Astrocyte of the spinal cord (primary cell): ENCODE measurements around the gene PLEKHN1.

ENCODE experiments used
- DNase-seq: peaks from one replicate; pipeline ENCODE4 v3.0.0; 2011; ENCODE audit warnings: low read depth, low spot score
- H3K4me3 ChIP-seq: 2 replicates; pipeline ENCODE4 v1.5.1; 2011; ENCODE audit warnings: low read depth, mild to moderate bottlenecking, low read length, moderate library complexity
- CTCF ChIP-seq: IDR thresholded peaks from 2 replicates; pipeline ENCODE4 v1.5.1; 2012; ENCODE audit warnings: low read depth, mild to moderate bottlenecking, low read length, inconsistent platforms
- in situ Hi-C: cut with HindIII; loops from 2 replicates; pipeline ENCODE4 v1.10.0; 2017; ENCODE audit warnings: low sequenced_read_pairs

Gene PLEKHN1

GRCh38 chr1:920010-920409 is 46.3 kb upstream of the PLEKHN1 start:
- H3K4me3 ChIP-seq: no peak overlapping the region
- no peak for DNase-seq
- no peak for TF ChIP-seq CTCF
- in situ Hi-C loops: no loop called here

DNA sequence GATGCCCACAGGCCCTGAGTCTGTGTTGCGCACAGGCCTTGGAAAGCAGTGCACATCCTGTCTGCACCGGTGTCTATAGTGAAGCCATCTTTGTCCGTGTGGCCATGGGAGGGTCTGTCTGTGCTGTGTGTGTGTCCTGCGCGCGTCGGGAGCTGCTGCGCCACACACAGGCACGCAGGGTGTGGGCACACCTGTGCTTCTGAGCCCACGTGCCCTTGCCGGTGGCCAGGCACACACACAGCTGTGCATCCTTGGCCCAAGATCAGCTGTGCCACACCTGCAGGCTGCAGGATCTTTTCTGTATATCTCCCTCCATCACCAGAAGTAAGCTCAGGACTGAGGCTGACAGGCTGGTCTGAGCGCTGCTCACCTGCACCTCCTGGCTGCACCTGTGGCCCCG is 45.8 kb upstream of the PLEKHN1 start:
- DNase-seq: no peak
- no peak for TF ChIP-seq CTCF
- no peak overlapping the region for H3K4me3 ChIP-seq
- in situ Hi-C loops: no loop called here

DNA sequence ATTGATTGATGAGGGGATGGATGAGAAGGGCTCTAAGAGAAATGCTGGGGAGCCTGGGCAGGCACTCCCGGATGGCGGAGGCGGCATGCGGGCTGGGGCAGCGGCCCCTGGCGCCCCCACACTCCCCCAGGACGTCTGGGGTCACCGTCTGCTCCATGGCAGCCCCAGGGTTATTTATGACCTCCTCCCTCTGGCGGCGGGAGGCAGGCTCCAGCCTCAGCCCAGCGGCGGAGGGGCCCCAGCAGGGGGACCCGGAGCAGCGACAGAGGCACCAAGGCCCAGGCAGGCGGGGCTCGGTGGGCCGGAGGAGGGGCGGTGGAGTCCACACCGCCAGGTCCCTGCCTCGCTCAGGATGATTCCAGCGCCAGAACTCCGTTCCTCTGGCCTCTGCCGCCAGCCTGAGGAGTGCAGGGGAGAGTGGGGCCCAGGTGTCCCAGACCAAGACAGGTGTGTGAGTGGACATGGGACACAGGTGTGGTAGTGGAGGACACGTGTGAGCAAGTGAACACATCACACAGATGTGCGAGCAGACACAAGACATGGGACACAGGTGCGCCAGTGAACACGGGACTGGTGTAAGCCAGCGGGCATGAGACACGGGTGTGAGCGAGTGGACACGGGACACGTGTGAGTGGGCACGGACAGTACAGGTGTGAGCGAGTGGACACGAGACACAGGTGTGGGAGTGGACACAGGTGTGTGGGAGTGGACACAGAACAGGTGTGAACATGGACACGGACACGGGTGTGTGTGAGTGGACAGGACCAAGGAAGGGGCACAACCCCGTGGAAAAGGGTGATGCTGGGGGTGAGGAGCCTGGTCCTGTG is 45.1 kb upstream of the PLEKHN1 start:
- in situ Hi-C loops: no loop called here
- DNase-seq: peak; percentile 77
- H3K4me3 ChIP-seq: no peak overlapping the region
- TF ChIP-seq CTCF: peak; percentile 43

DNA sequence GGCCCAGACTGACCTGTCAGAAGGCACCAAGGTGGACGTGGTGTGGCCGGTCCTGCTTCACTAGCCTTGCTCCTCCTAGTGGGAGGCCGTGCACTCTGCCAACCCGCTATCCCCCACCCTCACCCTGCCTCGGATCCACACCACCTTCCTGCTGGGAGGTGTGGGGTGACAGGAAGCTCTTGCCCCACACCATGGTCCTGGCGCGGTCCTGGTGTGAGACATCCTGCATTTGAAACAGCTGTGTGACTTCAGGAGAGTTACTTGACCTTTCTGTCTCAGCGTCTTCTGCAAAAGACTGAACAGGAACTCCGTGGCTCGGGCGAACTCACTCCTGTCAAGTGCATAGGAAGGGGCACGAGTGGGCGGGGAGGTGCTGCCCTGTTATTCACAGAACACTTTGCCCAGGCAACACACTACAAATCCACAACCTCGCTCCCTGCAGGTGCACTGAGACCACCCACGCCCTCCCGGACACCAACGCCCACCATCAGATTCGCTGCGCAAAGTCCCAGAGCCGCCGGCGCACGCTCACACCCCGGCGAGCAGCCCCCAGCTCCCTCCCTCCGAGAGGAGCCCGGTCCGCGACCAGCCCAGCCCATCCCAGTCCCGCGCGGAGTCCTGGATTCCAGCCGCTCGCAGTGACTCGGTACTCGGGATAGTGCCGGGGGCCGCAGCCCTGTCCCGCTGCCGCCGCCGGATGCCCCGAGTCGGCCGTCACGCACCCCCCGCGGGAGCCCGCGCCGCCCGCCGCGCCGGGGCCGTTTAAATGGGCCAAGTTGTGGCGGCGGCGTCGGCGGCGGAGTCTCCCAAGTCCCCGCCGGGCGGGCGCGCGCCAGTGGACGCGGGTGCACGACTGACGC is 42.9 kb upstream of the PLEKHN1 start, which contains the start of gene SAMD11:
Gene SAMD11 (plus strand): TSS at position 793 of the 860 bp plus-strand sequence. CDS start 509 bp downstream, outside the sequence.
- peak within 1 kb of the TSS; percentile 52 for H3K4me3 ChIP-seq
- peak; percentile 90 for DNase-seq
- in situ Hi-C loops: no loop called here
- TF ChIP-seq CTCF: peak; percentile 4

- H3K4me3 ChIP-seq: peak overlapping the region; percentile 52
- TF ChIP-seq CTCF: no peak
- in situ Hi-C loops: no loop called here
- no peak for DNase-seq
Observed at GRCh38 chr1:923991-924655, 42.2 kb upstream of the PLEKHN1 start.

DNA sequence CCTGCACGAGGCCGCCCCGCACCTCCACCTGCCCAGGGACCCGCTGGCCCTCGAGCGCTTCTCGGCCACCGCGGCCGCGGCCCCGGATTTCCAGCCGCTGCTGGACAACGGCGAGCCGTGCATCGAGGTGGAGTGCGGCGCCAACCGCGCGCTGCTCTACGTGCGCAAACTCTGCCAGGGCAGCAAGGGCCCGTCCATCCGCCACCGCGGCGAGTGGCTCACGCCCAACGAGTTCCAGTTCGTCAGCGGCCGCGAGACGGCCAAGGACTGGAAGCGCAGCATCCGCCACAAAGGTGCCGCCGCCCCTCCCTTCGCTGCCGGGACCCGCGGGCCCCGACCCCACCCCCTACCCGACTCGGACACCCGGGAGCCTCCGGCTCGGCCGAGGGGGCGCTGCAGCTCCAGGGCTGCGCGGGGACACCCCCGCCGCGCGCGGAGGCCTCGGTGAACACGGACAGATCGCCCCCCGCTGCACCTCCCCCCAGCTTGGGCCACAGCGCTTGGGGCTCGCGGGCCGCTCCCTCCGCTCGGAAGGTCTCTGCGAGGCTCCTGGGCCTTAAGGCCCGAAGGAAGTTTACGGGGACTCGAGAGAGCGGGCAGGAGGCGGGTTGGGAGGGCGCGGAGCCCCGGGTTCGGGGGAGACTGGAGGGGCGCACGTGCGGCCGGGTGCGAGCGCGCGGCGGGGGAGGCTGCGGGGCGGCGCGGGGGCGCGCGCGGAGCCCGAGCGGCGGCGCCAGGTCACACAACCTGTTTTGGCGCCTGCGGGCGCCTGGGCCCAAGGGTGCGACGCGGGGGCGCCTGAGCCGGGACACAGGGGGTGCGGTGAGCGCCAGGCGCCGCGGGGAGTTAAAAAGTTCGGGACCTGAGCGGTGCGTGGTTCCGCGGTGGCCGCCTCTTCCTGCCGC is 41.4 kb upstream of the PLEKHN1 start:
- no peak for DNase-seq
- peak; percentile 6 for TF ChIP-seq CTCF
- H3K4me3 ChIP-seq: peak overlapping the region; percentile 52
- in situ Hi-C loops: no loop called here
